RWPE1 (cell line): ENCODE data around the gene GPC6.
"Not testable (repeated sequence)": the region's sequence is repeated elsewhere in the genome, so short reads cannot be mapped to it uniquely, and the experiment has no call there.

Source experiments
- CTCF ChIA-PET: fragments of 350-600 bp; sonication (Branson Sonifier 250); formaldehyde crosslinking; extraction: SDS; loops from one replicate; lab custom pipeline; 2021; lab: Yijun Ruan, JAX
- POLR2A ChIA-PET: fragments of 400-600 bp; formaldehyde crosslinking; extraction: SDS; loops from one replicate; lab custom pipeline; 2020; ENCODE audit warnings: antibody characterized with exemption; ENCODE audit not compliant: low non-redundant PET; lab: Yijun Ruan, JAX
- DNase-seq: peaks from one replicate; pipeline ENCODE4 v3.0.0; 2012; ENCODE audit warnings: low spot score
- H3K27ac ChIP-seq: fragments of 450-650 bp; 2 replicates; pipeline ENCODE4 v1.5.1; 2017
- CTCF ChIP-seq: fragments of 450-650 bp; conservative IDR thresholded peaks from 2 replicates; pipeline ENCODE4 v1.5.1; 2017; ENCODE audit warnings: low read depth, mild to moderate bottlenecking

Gene GPC6

GRCh38 chr13:93199856-93200255 lies 26.8 kb upstream of the GPC6 start:
- POLR2A ChIA-PET = no interaction called here
- no peak for DNase-seq
- no peak for TF ChIP-seq CTCF
- no peak overlapping the region for H3K27ac ChIP-seq
- CTCF ChIA-PET = no interaction called here

- no peak overlapping the region for H3K27ac ChIP-seq
- ChIA-PET POLR2A (no interaction called here), CTCF (no interaction called here)
- DNase-seq = no peak
- no peak for TF ChIP-seq CTCF
Measured at GRCh38 chr13:93200626-93201025, 26.0 kb upstream of the GPC6 start.

- ChIA-PET CTCF (no interaction called here), POLR2A (no interaction called here)
- no peak overlapping the region for H3K27ac ChIP-seq
- TF ChIP-seq CTCF = no peak
- DNase-seq = no peak
Measured at GRCh38 chr13:93201992-93202558, 24.5 kb upstream of the GPC6 start.

GRCh38 chr13:93206778-93207392 lies 19.7 kb upstream of the GPC6 start:
- CTCF ChIA-PET = interaction anchor here (0.6 kb wide), 1 partner anchor 1394 kb away, joined by 3 read pairs; no protein-coding TSS in a partner anchor
- H3K27ac ChIP-seq, DNase-seq, POLR2A ChIA-PET: not testable (repeated sequence)

- ChIA-PET POLR2A (no interaction called here), CTCF (no interaction called here)
- no peak for DNase-seq
- H3K27ac ChIP-seq = no peak overlapping the region
- no peak for TF ChIP-seq CTCF
Measured at GRCh38 chr13:93216122-93216521, 10.5 kb upstream of the GPC6 start.

GRCh38 chr13:93217721-93218261 lies 8.8 kb upstream of the GPC6 start:
- no peak for TF ChIP-seq CTCF
- ChIA-PET POLR2A (no interaction called here), CTCF (interaction anchor here (0.6 kb wide), 1 partner anchor 1513 kb away, joined by 3 read pairs; no protein-coding TSS in a partner anchor)
- no peak overlapping the region for H3K27ac ChIP-seq
- peak; percentile 42 for DNase-seq

GRCh38 chr13:93218583-93218982 lies 8.0 kb upstream of the GPC6 start:
- no peak for TF ChIP-seq CTCF
- ChIA-PET POLR2A (no interaction called here), CTCF (no interaction called here)
- DNase-seq = no peak
- no peak overlapping the region for H3K27ac ChIP-seq
